ENCODE results near the gene H2BW2. TPM values are rescaled to one million over a fixed set of nuclear protein-coding genes. Genes with fewer than 3 reads are reported as not detected.

The H2BW2 gene
- total RNA-seq, 1 experiment from 2014 or later: not detected

DNA sequence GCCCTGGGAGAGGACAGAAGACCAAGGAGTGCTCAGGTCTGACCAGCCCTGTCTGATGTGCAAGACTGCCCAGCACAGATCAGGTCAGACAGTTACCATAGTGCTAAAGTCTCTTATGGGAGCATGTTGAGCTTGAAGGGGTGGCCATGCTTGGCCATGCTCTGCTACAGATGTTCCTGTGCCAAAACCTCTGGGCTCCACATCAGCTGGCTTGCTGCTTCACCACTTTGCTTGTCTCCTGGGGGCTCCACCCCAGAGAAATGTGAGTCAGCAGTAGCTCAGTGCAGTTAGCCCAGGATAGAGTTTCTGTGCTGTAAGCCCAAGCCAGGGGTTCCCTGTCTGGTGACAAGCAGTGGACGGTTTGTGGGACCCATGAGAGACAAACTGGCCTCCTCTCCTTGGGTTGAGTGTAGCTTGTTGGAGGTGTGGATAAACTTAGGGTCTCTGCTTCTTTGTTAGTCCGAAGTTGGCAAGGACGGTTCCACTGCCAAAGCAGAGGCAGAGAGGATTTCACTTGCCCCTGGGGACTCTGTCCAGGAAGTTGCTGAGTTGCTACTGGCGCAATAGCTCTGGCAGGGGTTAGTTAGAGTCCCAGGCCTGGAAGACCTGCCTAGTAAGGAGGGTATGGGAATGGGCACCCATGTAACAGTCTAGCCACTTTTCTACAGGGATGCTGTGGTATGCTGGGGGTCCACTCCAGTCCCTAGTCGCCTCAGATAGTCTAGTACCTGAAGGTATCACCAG, 45.0 kb downstream of the H2BW2 start:
- no peak for ATAC-seq
- DNase-seq (ENCODE audit: low read depth, low spot score): no peak
- no peaks in the 10 kb centered on the region for H3K9me3 ChIP-seq (ENCODE audit: control insufficient read depth in 1 of 2, insufficient read depth in 1 of 2, low read depth in 1 of 2, low read length in 2 of 2)
- no peak overlapping the region for H3K4me2 ChIP-seq (ENCODE audit: low read length)
- no peaks in the 10 kb centered on the region for H3K79me2 ChIP-seq (ENCODE audit: insufficient read depth, low read length)
- H3K9me2 ChIP-seq (ENCODE audit: insufficient read depth): no peaks in the 10 kb centered on the region
- H2AFZ ChIP-seq (ENCODE audit: low read depth, low read length, poor library complexity, severe bottlenecking): no peak overlapping the region
- TF ChIP-seq TCF7L2 (IDR thresholded peaks at IDR 0.05; ENCODE audit: borderline replicate concordance, extremely low read depth, insufficient read depth, insufficient read length): no peak
- no peak for TF ChIP-seq EGR1 (IDR thresholded peaks at IDR 0.05; ENCODE audit: low read depth)
- TF ChIP-seq POLR2A (IDR thresholded peaks at IDR 0.05; ENCODE audit: borderline replicate concordance, extremely low read depth, insufficient read depth, insufficient read length): no peak
- no peak for TF ChIP-seq ZFX (IDR thresholded peaks at IDR 0.05)
- TF ChIP-seq CBX3 (IDR thresholded peaks at IDR 0.05; ENCODE audit: low read depth): no peak
- no peak for TF ChIP-seq ELF1 (IDR thresholded peaks at IDR 0.05; ENCODE audit: borderline replicate concordance, low read depth)
- TF ChIP-seq EZH2 (IDR thresholded peaks at IDR 0.05): no peak
- TF ChIP-seq SIN3A (IDR thresholded peaks at IDR 0.05; ENCODE audit: low read depth): no peak
- no peak overlapping the region for H3K27ac ChIP-seq (ENCODE audit: low read depth, low read length)
- POLR2A ChIA-PET: no interaction called here
- no peaks in the 10 kb centered on the region for H4K20me1 ChIP-seq (ENCODE audit: insufficient read depth)
- no TSS peak for BruUV-seq (replicated peaks)
- RAD21 ChIA-PET (ENCODE audit: low non-redundant PET in 1 of 2, low total read pairs in 2 of 2, uncharacterized antibody in 2 of 2, unreplicated experiment in 2 of 2): no interaction called here
- no peaks in the 10 kb centered on the region for H3K4me1 ChIP-seq (ENCODE audit: control insufficient read depth in 1 of 2, insufficient read depth in 2 of 2, low read length in 2 of 2)
- no peak overlapping the region for H3K9ac ChIP-seq (ENCODE audit: low read length)
- H3K4me3 ChIP-seq (replicated peaks in 1 of 2; ENCODE audit: low read depth in 1 of 2, low read length in 2 of 2): no peak overlapping the region
- intact Hi-C loops (cut with micrococcal nuclease): no loop called here
- CTCF ChIA-PET: no interaction called here
- no peaks in the 10 kb centered on the region for H3K36me3 ChIP-seq (ENCODE audit: control insufficient read depth in 1 of 2, insufficient read depth in 2 of 2, low read length in 2 of 2)
- H3K27me3 ChIP-seq (ENCODE audit: insufficient read depth, low read length): 0 out of 2 replicates have a peak, but pooled peaks cover 6% of the 10 kb centered on the region

DNA sequence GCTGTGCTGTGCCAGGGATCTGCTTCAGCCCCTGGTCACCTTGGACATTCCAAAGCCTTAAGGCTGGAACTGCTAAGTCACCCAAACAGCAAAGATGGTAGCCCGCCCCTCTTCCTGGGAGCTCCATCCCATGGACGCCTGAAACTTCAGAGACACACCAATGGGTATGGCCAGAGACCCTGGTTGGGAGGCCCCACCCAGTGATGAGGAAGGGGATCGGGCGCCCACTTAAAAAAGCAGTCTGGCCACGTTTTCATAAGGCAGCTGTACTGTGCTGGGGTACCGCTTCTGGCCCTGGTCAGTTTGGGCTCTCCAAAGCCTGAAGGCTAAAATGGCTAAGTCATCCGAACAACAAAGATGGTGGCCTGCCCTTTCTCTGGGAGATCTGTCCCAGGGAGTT, 45.7 kb downstream of the H2BW2 start:
- DNase-seq (ENCODE audit: low read depth, low spot score) (no peak), ATAC-seq (no peak)
- no peak overlapping the region for H3K4me3 ChIP-seq (replicated peaks in 1 of 2; ENCODE audit: low read depth in 1 of 2, low read length in 2 of 2)
- H4K20me1 ChIP-seq (ENCODE audit: insufficient read depth): no peaks in the 10 kb centered on the region
- H3K4me2 ChIP-seq (ENCODE audit: low read length): no peak overlapping the region
- no peak overlapping the region for H2AFZ ChIP-seq (ENCODE audit: low read depth, low read length, poor library complexity, severe bottlenecking)
- no peak for TF ChIP-seq ZFX (IDR thresholded peaks at IDR 0.05)
- no peak for TF ChIP-seq FOSL1 (IDR thresholded peaks at IDR 0.05; ENCODE audit: low read depth)
- no peak for TF ChIP-seq EZH2phosphoT487 (IDR thresholded peaks at IDR 0.05; ENCODE audit: borderline replicate concordance)
- TF ChIP-seq SP1 (IDR thresholded peaks at IDR 0.05; ENCODE audit: low read depth): no peak
- no peak for TF ChIP-seq SRF (IDR thresholded peaks at IDR 0.05; ENCODE audit: low read depth)
- TF ChIP-seq ELF1 (IDR thresholded peaks at IDR 0.05; ENCODE audit: borderline replicate concordance, low read depth): no peak
- TF ChIP-seq EZH2 (IDR thresholded peaks at IDR 0.05): no peak
- TF ChIP-seq, protein P1, sequence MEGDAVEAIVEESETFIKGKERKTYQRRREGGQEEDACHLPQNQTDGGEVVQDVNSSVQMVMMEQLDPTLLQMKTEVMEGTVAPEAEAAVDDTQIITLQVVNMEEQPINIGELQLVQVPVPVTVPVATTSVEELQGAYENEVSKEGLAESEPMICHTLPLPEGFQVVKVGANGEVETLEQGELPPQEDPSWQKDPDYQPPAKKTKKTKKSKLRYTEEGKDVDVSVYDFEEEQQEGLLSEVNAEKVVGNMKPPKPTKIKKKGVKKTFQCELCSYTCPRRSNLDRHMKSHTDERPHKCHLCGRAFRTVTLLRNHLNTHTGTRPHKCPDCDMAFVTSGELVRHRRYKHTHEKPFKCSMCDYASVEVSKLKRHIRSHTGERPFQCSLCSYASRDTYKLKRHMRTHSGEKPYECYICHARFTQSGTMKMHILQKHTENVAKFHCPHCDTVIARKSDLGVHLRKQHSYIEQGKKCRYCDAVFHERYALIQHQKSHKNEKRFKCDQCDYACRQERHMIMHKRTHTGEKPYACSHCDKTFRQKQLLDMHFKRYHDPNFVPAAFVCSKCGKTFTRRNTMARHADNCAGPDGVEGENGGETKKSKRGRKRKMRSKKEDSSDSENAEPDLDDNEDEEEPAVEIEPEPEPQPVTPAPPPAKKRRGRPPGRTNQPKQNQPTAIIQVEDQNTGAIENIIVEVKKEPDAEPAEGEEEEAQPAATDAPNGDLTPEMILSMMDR (IDR thresholded peaks at IDR 0.05 in 2 of 3, conservative IDR thresholded peaks at IDR 0.05 in 1 of 3; ENCODE audit: borderline replicate concordance in 1 of 3, insufficient read depth in 1 of 3, low read depth in 2 of 3, low read length in 2 of 3): no peak
- no peak for TF ChIP-seq YY1 (IDR thresholded peaks at IDR 0.05; ENCODE audit: extremely low read depth, insufficient replicate concordance, low read depth, low read length)
- no peaks in the 10 kb centered on the region for H3K9me2 ChIP-seq (ENCODE audit: insufficient read depth)
- no peak overlapping the region for H3K27ac ChIP-seq (ENCODE audit: low read depth, low read length)
- no TSS peak for BruUV-seq (replicated peaks)
- ChIA-PET CTCF (no interaction called here), POLR2A (no interaction called here), RAD21 (ENCODE audit: low non-redundant PET in 1 of 2, low total read pairs in 2 of 2, uncharacterized antibody in 2 of 2, unreplicated experiment in 2 of 2) (no interaction called here)
- H3K36me3 ChIP-seq (ENCODE audit: control insufficient read depth in 1 of 2, insufficient read depth in 2 of 2, low read length in 2 of 2): no peaks in the 10 kb centered on the region
- H3K9me3 ChIP-seq (ENCODE audit: control insufficient read depth in 1 of 2, insufficient read depth in 1 of 2, low read depth in 1 of 2, low read length in 2 of 2): no peaks in the 10 kb centered on the region
- no peaks in the 10 kb centered on the region for H3K4me1 ChIP-seq (ENCODE audit: control insufficient read depth in 1 of 2, insufficient read depth in 2 of 2, low read length in 2 of 2)
- H3K27me3 ChIP-seq (ENCODE audit: insufficient read depth, low read length): 0 out of 2 replicates have a peak, but pooled peaks cover 6% of the 10 kb centered on the region
- no peaks in the 10 kb centered on the region for H3K79me2 ChIP-seq (ENCODE audit: insufficient read depth, low read length)
- H3K9ac ChIP-seq (ENCODE audit: low read length): no peak overlapping the region
- intact Hi-C loops (cut with micrococcal nuclease): no loop called here

All from HCT116 (cell line).